ENCODE results near the gene GRM8.

DNA sequence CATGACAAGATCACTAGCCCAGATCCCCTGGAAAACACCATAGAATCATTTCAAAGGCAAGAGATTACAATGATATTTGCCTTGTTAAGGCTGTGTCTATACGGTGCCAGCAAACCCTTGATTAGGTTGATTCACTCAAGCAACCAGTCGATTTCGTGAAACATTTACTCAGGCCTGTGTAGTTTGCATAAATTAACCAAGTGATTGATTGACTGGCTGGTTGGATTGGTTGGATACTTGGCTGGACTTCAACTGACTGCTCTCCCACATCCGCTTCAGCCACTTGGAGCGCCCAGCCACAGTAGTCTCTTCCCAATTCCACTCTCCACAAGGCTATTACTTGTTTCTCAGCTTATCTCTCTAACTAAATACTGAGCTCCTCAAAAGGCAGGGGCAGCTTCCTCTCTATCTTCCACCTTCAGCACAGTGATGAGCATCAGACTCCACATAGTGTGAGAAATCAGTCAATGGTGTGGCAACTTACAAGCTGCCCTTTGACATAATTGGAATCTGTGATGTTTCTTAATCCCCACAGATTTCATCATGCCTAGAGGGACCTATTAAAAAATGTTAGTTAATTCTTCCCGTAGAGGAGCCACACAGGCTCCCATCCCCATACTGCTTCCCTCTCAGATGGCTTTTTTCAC is 217.4 kb downstream of the GRM8 start:
- no peak for TF ChIP-seq EZH2 (IDR thresholded peaks at IDR 0.05; ENCODE audit: insufficient read depth, poor library complexity, severe bottlenecking)
- no peak for TF ChIP-seq EZH2phosphoT487 (IDR thresholded peaks at IDR 0.05; ENCODE audit: insufficient read depth, low read depth)

All from GM23248 (cell line).